H1 (cell line): ENCODE measurements around the gene SLC32A1.

ENCODE experiments used
- CEBPB ChIP-seq: IDR thresholded peaks from 2 replicates; pipeline ENCODE4 v1.6.1; 2012; ENCODE audit warnings: low read depth, low read length
- CHD1 ChIP-seq: IDR thresholded peaks from 2 replicates; pipeline ENCODE4 v1.6.1; 2012; ENCODE audit warnings: low read depth, low read length, improper control_type of control experiment
- SIX5 ChIP-seq: IDR thresholded peaks from 2 replicates; pipeline ENCODE4 v1.6.1; 2011; ENCODE audit warnings: mild to moderate bottlenecking, low read depth, low read length
- TF ChIP-seq, protein P1 (sequence below), 3 experiments: IDR thresholded peaks; 1 replicate in 2 of 3; 2 replicates in 1 of 3; pipeline versions ENCODE4 v1.5.1 to v1.6.1; 2011; ENCODE audit warnings: low read length in 3 of 3, mild to moderate bottlenecking in 3 of 3, inconsistent platforms in 2 of 3, low read depth in 1 of 3, moderate library complexity in 1 of 3; ENCODE audit not compliant: insufficient read depth in 1 of 3; ENCODE audit errors: control extremely low read depth in 1 of 3

DNA sequence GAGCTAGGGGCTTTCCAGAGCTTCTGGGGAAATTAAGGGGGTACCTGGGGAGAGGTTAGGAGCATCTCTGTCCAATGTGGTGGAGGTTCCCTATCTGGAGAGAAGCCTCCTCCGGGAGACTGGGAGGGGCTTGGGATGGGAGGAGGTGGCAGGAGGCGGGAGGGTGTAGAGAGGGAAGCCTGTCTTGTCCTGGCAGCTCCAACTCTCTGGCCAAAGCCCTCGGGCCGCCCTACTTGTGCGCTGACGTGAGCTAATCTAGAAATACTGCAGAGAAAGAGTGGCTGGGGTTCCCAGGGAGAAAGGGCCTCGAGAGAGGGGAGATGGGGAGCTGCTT lies 1.6 kb upstream of the SLC32A1 start:
- TF ChIP-seq CEBPB (no peak), SIX5 (no peak), CHD1 (no peak)
- TF ChIP-seq, protein P1, sequence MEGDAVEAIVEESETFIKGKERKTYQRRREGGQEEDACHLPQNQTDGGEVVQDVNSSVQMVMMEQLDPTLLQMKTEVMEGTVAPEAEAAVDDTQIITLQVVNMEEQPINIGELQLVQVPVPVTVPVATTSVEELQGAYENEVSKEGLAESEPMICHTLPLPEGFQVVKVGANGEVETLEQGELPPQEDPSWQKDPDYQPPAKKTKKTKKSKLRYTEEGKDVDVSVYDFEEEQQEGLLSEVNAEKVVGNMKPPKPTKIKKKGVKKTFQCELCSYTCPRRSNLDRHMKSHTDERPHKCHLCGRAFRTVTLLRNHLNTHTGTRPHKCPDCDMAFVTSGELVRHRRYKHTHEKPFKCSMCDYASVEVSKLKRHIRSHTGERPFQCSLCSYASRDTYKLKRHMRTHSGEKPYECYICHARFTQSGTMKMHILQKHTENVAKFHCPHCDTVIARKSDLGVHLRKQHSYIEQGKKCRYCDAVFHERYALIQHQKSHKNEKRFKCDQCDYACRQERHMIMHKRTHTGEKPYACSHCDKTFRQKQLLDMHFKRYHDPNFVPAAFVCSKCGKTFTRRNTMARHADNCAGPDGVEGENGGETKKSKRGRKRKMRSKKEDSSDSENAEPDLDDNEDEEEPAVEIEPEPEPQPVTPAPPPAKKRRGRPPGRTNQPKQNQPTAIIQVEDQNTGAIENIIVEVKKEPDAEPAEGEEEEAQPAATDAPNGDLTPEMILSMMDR (IDR thresholded peaks at IDR 0.05; ENCODE audit: control extremely low read depth in 1 of 3, insufficient read depth in 1 of 3, low read depth in 1 of 3, low read length in 3 of 3) = no peak
